Sigmoid colon (tissue), 7 donors: ENCODE data around the gene SLC9B1. TPM values are rescaled to one million over a fixed set of nuclear protein-coding genes. Genes with fewer than 3 reads are reported as not detected.
"Not testable (repeated sequence)": the region's sequence is repeated elsewhere in the genome, so short reads cannot be mapped to it uniquely, and the experiment has no call there.

Experiments used
- DNase-seq: peaks from one replicate; pipeline ENCODE4 v3.0.0-alpha.2; 2019
- H3K27ac ChIP-seq, 4 donors: fragments of 200-600 bp; sonication (generic); one replicate each; pipeline ENCODE4 v1.5.1; 2016 to 2019; ENCODE audit warnings: mild to moderate bottlenecking in 1 of 4
- H3K27me3 ChIP-seq, 3 donors: fragments of 200-600 bp; sonication (generic); one replicate each; pipeline ENCODE4 v1.5.1; 2019; ENCODE audit warnings: mild to moderate bottlenecking in 1 of 3
- H3K36me3 ChIP-seq, 4 donors: fragments of 200-600 bp; sonication (generic); one replicate each; pipeline ENCODE4 v1.5.1; 2016 to 2019
- H3K4me1 ChIP-seq, 4 donors: fragments of 200-600 bp; sonication (generic); one replicate each; pipeline ENCODE4 v1.5.1; 2017 to 2019
- H3K4me3 ChIP-seq, 4 donors: fragments of 200-600 bp; sonication (generic); one replicate each; pipeline ENCODE4 v1.5.1; 2017 to 2019; ENCODE audit warnings: mild to moderate bottlenecking in 2 of 4, moderate library complexity in 1 of 4
- H3K9me3 ChIP-seq, 4 donors: fragments of 200-600 bp in 3 of 4; sonication (generic) in 3 of 4; one replicate each; pipeline versions ENCODE4 v1.5.1 to v1.6.1; 2013 to 2019
- CTCF ChIP-seq, 4 experiments: fragments of 450-650 bp in 3 of 4; fragments of 200-600 bp in 1 of 4; IDR thresholded peaks; one replicate each; pipeline ENCODE4 v1.5.1; 2016 to 2019; ENCODE audit warnings: antibody characterized with exemption in 4 of 4, mild to moderate bottlenecking in 3 of 4, moderate library complexity in 2 of 4
- EP300 ChIP-seq, 4 donors: sonication (generic); formaldehyde crosslinking; IDR thresholded peaks; one replicate each; pipeline ENCODE4 v1.6.1; 2017; ENCODE audit warnings: antibody characterized with exemption in 4 of 4
- POLR2A ChIP-seq, 2 donors: fragments of 450-650 bp; IDR thresholded peaks; one replicate each; pipeline ENCODE4 v1.6.1; 2016; ENCODE audit warnings: antibody characterized with exemption in 2 of 2, mild to moderate bottlenecking in 2 of 2, moderate library complexity in 2 of 2
- POLR2AphosphoS5 ChIP-seq, 4 donors: sonication (generic); formaldehyde crosslinking; IDR thresholded peaks; one replicate each; pipeline ENCODE4 v1.6.1; 2017; ENCODE audit warnings: antibody characterized with exemption in 4 of 4
- WGBS, 2 donors: extraction: QIAGEN DNeasy Blood & Tissue Kit; methylation state at CpG; one replicate each; pipeline ENCODE4 v1.1.7; 2013; 5-methylcytosine and 5-hydroxymethylcytosine counted together
- intact Hi-C: fragments of 100-400 bp; cut with DNase I; formaldehyde crosslinking; loops from one replicate; pipeline ENCODE4 v1.15.1; 2023
- polyA plus RNA-seq, 3 donors: library from polyadenylated mRNA; stranded (reverse); fragments of 200-250 nt; gene quantifications; one replicate each; pipeline ENCODE4 v1.2.3, GENCODE V29; 2013
- total RNA-seq, 4 donors: library from RNA; depleted of rRNA; stranded (reverse); fragments of >200 nt; gene quantifications; one replicate each; pipeline ENCODE4 v1.1.0, GENCODE V29; 2016
- donor health status: healthy with polysubstance abuse.
- donor health status: Bipolar disorder and iron deficiency.
- donor health status: healthy.

Gene SLC9B1
- total and polyA plus RNA-seq, 7 donors, result 0.50 to 3.9 (median 1.0) TPM; not detected in 3

GRCh38 chr4:102867278-102868152 is 152.0 kb downstream of the SLC9B1 start:
- Histone ChIP-seq H3K9me3 (no peaks in the 10 kb centered on the region), H3K36me3 (no peaks in the 10 kb centered on the region), H3K27me3 (no peaks in the 10 kb centered on the region), H3K4me1 (peaks cover 0 to 24% (median 12%) of the 10 kb centered on the region in 4 donors), H3K27ac (peak overlapping the region; percentile 90 to 98 (median 94)), H3K4me3 (peak overlapping the region; percentile 55 to 69 (median 67))
- TF ChIP-seq POLR2AphosphoS5 (IDR thresholded peaks at IDR 0.05), result no peak
- TF ChIP-seq CTCF (IDR thresholded peaks at IDR 0.05), result no peak
- no peak for TF ChIP-seq EP300 (IDR thresholded peaks at IDR 0.05)
- no peak for TF ChIP-seq POLR2A (IDR thresholded peaks at IDR 0.05)
- 78 to 81% methylated on average over 12 of the region's 12 CpGs for WGBS, 2 donors
- DNase-seq, result no peak
- intact Hi-C loops, result loop anchor here (2.0 to 10.0 kb wide), 5 partner anchors 107 to 365 kb away; partner anchors contain the start of genes CENPE, MANBA, NFKB1 and SLC9B1

- peaks cover 0 to 16% (median 12%) of the 10 kb centered on the region in 4 donors for H3K4me1 ChIP-seq
- not testable (repeated sequence) for H3K4me3 ChIP-seq, H3K27ac ChIP-seq, H3K27me3 ChIP-seq, H3K9me3 ChIP-seq, DNase-seq, H3K36me3 ChIP-seq
- intact Hi-C loops, result loop anchor here (5.0 to 10.0 kb wide), 2 partner anchors 209 to 363 kb away; partner anchors contain the start of genes NFKB1 and SLC9B2
- WGBS, 2 donors, result 96 to 97% methylated on average over 5 of the region's 5 CpGs
Measured at GRCh38 chr4:102865327-102865726, 154.2 kb downstream of the SLC9B1 start.

DNA sequence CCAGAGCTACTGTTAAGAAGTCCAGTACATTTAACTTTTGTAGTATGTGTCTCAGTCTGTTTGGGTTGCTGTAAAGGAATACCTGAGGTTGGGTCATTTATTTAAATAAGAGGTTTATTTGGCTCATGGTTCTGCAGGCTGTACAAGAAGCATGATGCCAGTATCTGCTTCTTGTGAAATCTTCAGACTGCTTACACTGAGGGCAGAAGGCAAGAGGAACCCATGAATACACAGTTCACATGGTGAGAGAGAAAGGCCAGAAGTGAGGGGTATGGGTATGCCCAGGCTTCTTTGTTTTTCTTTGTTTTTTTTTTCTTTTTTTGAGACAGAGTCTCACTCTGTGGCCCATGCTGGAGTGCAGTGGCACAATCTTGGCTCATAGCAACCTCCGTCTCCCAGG is 156.8 kb downstream of the SLC9B1 start:
- DNase-seq, result no peak
- Histone ChIP-seq H3K36me3 (no peaks in the 10 kb centered on the region), H3K4me3 (no peak overlapping the region), H3K27ac (no peak overlapping the region), H3K4me1 (peaks cover 0 to 4% (median under 1%) of the 10 kb centered on the region in 4 donors), H3K27me3 (no peaks in the 10 kb centered on the region), H3K9me3 (peaks cover 0 to 5% (median under 1%) of the 10 kb centered on the region in 4 donors)
- WGBS, 2 donors, result 98% methylated on average over 1 of the region's 1 CpG
- intact Hi-C loops, result loop anchor here (10.0 kb wide), 1 partner anchor 212 kb away; the partner anchor contains the start of gene SLC9B2
- TF ChIP-seq CTCF (IDR thresholded peaks at IDR 0.05) (no peak), POLR2A (IDR thresholded peaks at IDR 0.05) (no peak), EP300 (IDR thresholded peaks at IDR 0.05) (no peak), POLR2AphosphoS5 (IDR thresholded peaks at IDR 0.05) (no peak)

- no peaks in the 10 kb centered on the region for H3K4me1 ChIP-seq
- DNase-seq, result no peak
- intact Hi-C loops, result loop anchor here (10.0 kb wide), 1 partner anchor 213 kb away; the partner anchor contains the start of gene SLC9B2
- H3K9me3 ChIP-seq, result peaks cover 0 to 5% (median under 1%) of the 10 kb centered on the region in 4 donors
- H3K27ac ChIP-seq, result no peak overlapping the region
- H3K36me3 ChIP-seq, result no peaks in the 10 kb centered on the region
- TF ChIP-seq POLR2A (IDR thresholded peaks at IDR 0.05) (no peak), POLR2AphosphoS5 (IDR thresholded peaks at IDR 0.05) (no peak), EP300 (IDR thresholded peaks at IDR 0.05) (no peak), CTCF (IDR thresholded peaks at IDR 0.05) (no peak)
- H3K27me3 ChIP-seq, result no peaks in the 10 kb centered on the region
- WGBS, 2 donors, result 76 to 87% methylated on average over 1 of the region's 1 CpG
- no peak overlapping the region for H3K4me3 ChIP-seq
Measured at GRCh38 chr4:102862016-102862415, 157.5 kb downstream of the SLC9B1 start.

DNA sequence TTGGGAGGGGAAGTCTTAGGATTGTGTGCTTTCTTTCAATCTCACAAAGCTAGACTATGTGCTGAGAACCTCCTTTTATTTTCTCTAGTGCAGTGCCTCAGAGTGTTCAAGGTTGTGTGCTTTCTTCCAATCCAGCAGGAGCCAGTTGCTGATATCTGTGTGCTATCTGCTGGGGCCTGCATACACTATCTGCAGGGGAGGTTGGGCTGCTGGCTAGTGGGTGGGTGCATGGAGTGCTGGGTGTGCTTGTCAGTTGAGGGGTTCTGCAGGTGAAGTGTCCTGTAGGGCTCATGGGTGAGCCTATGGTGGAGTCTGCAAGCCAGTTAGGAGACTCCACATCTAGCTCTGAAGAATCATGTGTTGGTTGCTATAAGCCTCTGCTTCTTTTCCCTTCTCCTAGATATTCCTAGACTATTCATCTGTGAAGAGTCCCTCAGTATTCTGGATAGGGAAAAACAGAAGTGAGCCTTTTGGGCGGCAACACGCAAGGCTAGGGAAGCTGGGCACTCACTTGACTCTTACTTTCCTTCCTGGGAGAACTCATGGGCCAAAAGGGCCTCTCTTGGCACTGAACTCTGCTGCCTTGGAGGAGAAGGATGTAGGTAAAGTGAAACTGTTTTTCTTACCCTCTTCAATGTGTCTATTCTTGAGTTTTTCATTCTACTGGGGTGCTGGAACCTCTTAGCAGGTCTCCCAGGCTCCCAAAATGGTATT is 158.7 kb downstream of the SLC9B1 start:
- H3K27me3 ChIP-seq, result no peaks in the 10 kb centered on the region
- peaks cover 0 to 5% (median under 1%) of the 10 kb centered on the region in 4 donors for H3K9me3 ChIP-seq
- intact Hi-C loops, result loop anchor here (10.0 kb wide), 1 partner anchor 214 kb away; the partner anchor contains the start of gene SLC9B2
- TF ChIP-seq CTCF (IDR thresholded peaks at IDR 0.05) (no peak), POLR2AphosphoS5 (IDR thresholded peaks at IDR 0.05) (no peak), POLR2A (IDR thresholded peaks at IDR 0.05) (no peak), EP300 (IDR thresholded peaks at IDR 0.05) (no peak)
- no peak for DNase-seq
- 90 to 91% methylated on average over 2 of the region's 2 CpGs for WGBS, 2 donors
- H3K36me3 ChIP-seq, result no peaks in the 10 kb centered on the region
- no peaks in the 10 kb centered on the region for H3K4me1 ChIP-seq
- H3K27ac ChIP-seq, result no peak overlapping the region
- no peak overlapping the region for H3K4me3 ChIP-seq
